OCI-LY1 (cell line): Measurements from ENCODE around the gene EIF4ENIF1.

Experiments used
- EZH2 ChIP-seq: fragments of 200-600 bp; sonication (generic), shearing (Covaris generic); IDR thresholded peaks from 2 replicates; pipeline ENCODE4 v1.8.0; 2017; ENCODE audit warnings: borderline replicate concordance, mixed run types, mild to moderate bottlenecking, antibody characterized with exemption, low read length, moderate library complexity, mixed read lengths
- TF ChIP-seq, protein P1 (sequence below): fragments of 200-600 bp; sonication (generic), shearing (Covaris generic); IDR thresholded peaks from 2 replicates; pipeline ENCODE4 v1.5.1; 2017; ENCODE audit warnings: mild to moderate bottlenecking, antibody characterized with exemption, low read length, moderate library complexity, mixed read lengths

DNA sequence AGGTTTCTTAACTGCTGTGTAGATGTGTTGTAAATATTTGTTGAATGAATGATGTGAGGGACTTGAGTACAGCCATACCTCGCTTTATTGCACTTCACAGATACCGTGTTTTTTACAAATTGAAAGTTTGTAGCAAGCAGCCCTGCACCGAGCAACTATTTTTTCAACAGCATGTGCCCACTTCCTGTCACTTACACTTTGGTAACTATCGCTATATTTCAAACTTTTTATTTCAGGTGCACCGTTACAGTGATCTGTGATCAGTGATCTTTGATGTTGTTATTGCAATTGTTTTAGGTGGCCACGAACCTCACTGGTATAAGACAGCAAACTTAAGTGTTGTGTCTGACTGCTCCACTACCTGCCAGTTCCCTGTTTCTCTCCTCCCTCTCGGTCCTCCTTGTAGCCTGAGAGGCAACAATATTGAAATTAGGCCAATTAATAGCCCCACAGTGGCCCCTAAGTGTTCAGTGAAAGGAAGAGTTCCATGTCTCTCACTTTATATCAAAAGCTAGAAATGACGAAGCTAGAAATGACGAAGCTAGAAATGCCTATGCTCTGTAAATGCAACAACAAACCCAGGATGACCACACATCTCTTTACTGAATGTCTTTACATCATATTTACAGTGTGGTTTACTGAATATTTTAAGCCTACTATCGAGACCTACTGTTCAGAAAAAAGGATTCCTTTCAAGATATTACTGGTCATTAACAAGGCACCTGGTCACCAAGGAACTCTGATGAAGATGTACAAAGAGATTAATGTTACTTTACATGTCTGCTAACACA is 7.7 kb upstream of the EIF4ENIF1 start:
- TF ChIP-seq, protein P1, sequence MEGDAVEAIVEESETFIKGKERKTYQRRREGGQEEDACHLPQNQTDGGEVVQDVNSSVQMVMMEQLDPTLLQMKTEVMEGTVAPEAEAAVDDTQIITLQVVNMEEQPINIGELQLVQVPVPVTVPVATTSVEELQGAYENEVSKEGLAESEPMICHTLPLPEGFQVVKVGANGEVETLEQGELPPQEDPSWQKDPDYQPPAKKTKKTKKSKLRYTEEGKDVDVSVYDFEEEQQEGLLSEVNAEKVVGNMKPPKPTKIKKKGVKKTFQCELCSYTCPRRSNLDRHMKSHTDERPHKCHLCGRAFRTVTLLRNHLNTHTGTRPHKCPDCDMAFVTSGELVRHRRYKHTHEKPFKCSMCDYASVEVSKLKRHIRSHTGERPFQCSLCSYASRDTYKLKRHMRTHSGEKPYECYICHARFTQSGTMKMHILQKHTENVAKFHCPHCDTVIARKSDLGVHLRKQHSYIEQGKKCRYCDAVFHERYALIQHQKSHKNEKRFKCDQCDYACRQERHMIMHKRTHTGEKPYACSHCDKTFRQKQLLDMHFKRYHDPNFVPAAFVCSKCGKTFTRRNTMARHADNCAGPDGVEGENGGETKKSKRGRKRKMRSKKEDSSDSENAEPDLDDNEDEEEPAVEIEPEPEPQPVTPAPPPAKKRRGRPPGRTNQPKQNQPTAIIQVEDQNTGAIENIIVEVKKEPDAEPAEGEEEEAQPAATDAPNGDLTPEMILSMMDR = no peak
- no peak for TF ChIP-seq EZH2
